Parathyroid adenoma (tissue), 2 donors: Measurements from ENCODE around the gene MDM2.

Source experiments
- H2AFZ ChIP-seq: fragments of 300-600 bp; sonication (generic); one replicate; pipeline ENCODE4 v1.7.0; 2017; ENCODE audit warnings: antibody characterized with exemption, mild to moderate bottlenecking
- H3K27ac ChIP-seq: fragments of 300-600 bp; sonication (generic); one replicate; pipeline ENCODE4 v1.7.0; 2017
- H3K27me3 ChIP-seq: fragments of 300-600 bp; sonication (generic); one replicate; pipeline ENCODE4 v1.7.0; 2017; ENCODE audit warnings: low read length; ENCODE audit not compliant: control insufficient read depth, insufficient read depth
- H3K36me3 ChIP-seq: fragments of 300-600 bp; sonication (generic); one replicate; pipeline ENCODE4 v1.7.0; 2017; ENCODE audit warnings: low read length; ENCODE audit not compliant: control insufficient read depth, insufficient read depth
- H3K4me1 ChIP-seq: fragments of 300-600 bp; sonication (generic); one replicate; pipeline ENCODE4 v1.7.0; 2017; ENCODE audit warnings: control low read depth
- H3K4me2 ChIP-seq: fragments of 300-600 bp; sonication (generic); one replicate; pipeline ENCODE4 v1.7.0; 2017; ENCODE audit warnings: low read length
- H3K4me3 ChIP-seq: fragments of 300-600 bp; sonication (generic); one replicate; pipeline ENCODE4 v1.7.0; 2017; ENCODE audit warnings: low read depth, low read length
- H3K79me2 ChIP-seq: fragments of 300-600 bp; sonication (generic); one replicate; pipeline ENCODE4 v1.7.0; 2017; ENCODE audit warnings: control low read depth
- H3K9ac ChIP-seq: fragments of 300-600 bp; sonication (generic); one replicate; pipeline ENCODE4 v1.7.0; 2017; ENCODE audit warnings: mild to moderate bottlenecking
- H3K9me3 ChIP-seq: fragments of 300-600 bp; sonication (generic); one replicate; pipeline ENCODE4 v1.7.0; 2017; ENCODE audit warnings: low read length; ENCODE audit not compliant: control insufficient read depth
- TF ChIP-seq, protein P1 (sequence below): fragments of 300-600 bp; sonication (generic); IDR thresholded peaks from one replicate; pipeline ENCODE4 v1.7.0; 2017; ENCODE audit warnings: antibody characterized with exemption, mild to moderate bottlenecking
- donor health status: primary hyperparathyroidism.

Gene MDM2

DNA sequence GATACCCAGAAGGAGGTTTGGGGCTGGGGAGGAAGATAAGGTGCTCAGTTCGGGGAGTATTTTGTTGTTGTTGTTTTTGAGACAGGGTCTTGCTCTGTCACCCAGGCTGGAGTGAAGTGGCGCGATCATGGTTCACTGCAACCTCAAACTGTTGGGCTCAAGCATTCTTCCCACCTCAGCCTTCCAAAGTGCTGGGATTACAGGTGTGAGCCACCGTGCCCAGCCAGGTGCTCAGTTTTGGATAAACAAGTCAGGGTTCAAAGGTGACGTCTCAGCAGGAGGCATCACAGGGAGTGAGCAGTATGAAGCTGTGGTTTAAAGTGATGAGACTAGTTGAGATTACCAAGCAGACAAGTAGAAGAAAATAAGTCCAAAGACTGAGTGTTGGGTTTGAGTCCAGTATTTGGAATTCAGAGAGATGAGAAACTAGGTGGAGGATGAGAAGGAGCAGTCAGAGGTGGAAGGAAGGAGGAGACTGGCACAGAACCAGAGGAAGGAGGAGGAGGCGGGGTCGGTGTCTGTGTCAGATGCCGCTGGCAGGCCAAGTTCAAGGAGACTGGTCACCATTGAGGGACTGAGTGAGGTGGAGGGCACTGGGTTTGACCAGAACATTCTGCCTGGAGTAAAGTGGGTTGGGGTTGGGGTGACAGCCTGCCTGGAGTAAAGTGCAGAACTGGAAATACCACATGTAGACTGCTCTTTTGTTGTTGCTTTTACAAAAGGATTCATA is 45.9 kb upstream of the MDM2 start:
- Histone ChIP-seq H2AFZ (no peak overlapping the region), H3K36me3 (no peaks in the 10 kb centered on the region), H3K79me2 (no peaks in the 10 kb centered on the region), H3K9me3 (no peaks in the 10 kb centered on the region), H3K9ac (no peak overlapping the region), H3K27me3 (no peaks in the 10 kb centered on the region), H3K4me1 (no peaks in the 10 kb centered on the region), H3K4me3 (no peak overlapping the region), H3K27ac (no peak overlapping the region), H3K4me2 (no peak overlapping the region)
- TF ChIP-seq, protein P1, sequence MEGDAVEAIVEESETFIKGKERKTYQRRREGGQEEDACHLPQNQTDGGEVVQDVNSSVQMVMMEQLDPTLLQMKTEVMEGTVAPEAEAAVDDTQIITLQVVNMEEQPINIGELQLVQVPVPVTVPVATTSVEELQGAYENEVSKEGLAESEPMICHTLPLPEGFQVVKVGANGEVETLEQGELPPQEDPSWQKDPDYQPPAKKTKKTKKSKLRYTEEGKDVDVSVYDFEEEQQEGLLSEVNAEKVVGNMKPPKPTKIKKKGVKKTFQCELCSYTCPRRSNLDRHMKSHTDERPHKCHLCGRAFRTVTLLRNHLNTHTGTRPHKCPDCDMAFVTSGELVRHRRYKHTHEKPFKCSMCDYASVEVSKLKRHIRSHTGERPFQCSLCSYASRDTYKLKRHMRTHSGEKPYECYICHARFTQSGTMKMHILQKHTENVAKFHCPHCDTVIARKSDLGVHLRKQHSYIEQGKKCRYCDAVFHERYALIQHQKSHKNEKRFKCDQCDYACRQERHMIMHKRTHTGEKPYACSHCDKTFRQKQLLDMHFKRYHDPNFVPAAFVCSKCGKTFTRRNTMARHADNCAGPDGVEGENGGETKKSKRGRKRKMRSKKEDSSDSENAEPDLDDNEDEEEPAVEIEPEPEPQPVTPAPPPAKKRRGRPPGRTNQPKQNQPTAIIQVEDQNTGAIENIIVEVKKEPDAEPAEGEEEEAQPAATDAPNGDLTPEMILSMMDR: no peak

DNA sequence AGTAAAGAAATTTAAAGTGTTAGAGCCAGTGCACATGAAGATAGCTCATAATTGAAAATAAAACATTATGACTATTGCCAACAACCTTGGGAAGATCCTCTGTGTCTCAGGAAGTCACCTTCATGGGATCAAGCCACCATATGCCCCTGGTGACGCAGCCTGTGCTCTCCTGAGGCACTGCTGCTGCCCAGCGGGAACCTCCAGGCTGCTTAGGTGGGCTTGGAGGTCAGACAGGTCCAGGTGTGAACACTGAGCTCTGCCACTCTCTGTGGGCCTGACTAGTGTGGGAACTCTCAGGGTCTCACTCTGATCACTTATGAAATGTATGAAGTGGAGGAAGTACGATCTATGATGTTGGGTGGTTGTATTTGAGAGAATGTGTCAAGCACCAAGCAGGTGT is 45.3 kb upstream of the MDM2 start:
- no peaks in the 10 kb centered on the region for H3K36me3 ChIP-seq
- H3K4me1 ChIP-seq: no peaks in the 10 kb centered on the region
- H3K4me2 ChIP-seq: no peak overlapping the region

DNA sequence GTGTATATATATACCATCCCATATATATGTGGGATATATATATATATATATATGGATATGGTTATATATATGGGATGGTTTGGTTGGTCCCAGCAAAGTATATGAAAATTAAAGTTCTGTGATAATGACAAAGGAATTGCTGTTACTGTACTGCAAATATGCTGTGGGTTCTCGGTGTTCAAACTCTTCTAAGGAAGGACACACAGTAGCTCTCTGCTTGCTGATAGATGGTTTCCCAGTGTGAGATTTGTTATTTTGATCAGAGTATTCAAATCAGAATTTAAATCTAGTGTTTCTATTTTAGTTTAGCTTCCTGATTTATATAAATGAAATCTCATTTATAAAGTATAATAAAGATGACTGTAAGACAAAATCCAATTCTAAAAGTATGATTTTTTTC is 42.3 kb upstream of the MDM2 start:
- H3K9me3 ChIP-seq: no peaks in the 10 kb centered on the region
- H3K27me3 ChIP-seq: no peaks in the 10 kb centered on the region
- H3K36me3 ChIP-seq: no peaks in the 10 kb centered on the region
- no peaks in the 10 kb centered on the region for H3K79me2 ChIP-seq
- H3K27ac ChIP-seq: no peak overlapping the region
- no peak overlapping the region for H3K4me2 ChIP-seq
- H3K9ac ChIP-seq: no peak overlapping the region
- no peak overlapping the region for H3K4me3 ChIP-seq
- TF ChIP-seq, protein P1: no peak
- no peaks in the 10 kb centered on the region for H3K4me1 ChIP-seq
- H2AFZ ChIP-seq: no peak overlapping the region

More for the DNA sequence above, 45.3 kb upstream of the MDM2 start:
- Histone ChIP-seq H3K9ac (no peak overlapping the region), H3K27ac (no peak overlapping the region), H3K27me3 (no peaks in the 10 kb centered on the region), H3K9me3 (no peaks in the 10 kb centered on the region), H3K79me2 (no peaks in the 10 kb centered on the region), H3K4me3 (no peak overlapping the region), H2AFZ (no peak overlapping the region)
- TF ChIP-seq, protein P1: no peak

DNA sequence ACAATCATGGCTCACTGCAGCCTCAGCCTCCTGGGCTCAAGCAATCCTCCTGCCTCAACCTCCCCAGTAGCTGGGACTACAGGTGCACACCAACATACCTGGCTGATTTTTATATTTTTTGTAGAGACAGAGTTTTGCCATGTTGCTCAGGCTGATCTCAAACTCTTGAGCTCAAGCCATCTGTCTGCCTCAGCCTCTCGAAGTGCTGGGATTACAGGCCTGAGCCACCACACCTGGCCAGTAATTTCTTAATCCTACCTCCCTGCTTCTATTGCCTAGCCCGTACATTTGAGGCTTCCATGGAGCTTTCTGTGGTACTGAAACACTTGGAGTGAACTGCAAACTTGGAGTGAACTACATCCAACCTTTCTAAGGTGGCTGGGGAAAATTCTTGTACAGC is 41.3 kb upstream of the MDM2 start:
- no peak overlapping the region for H2AFZ ChIP-seq
- H3K9ac ChIP-seq: no peak overlapping the region
- TF ChIP-seq, protein P1: no peak
- no peaks in the 10 kb centered on the region for H3K9me3 ChIP-seq
- H3K4me1 ChIP-seq: no peaks in the 10 kb centered on the region
- no peaks in the 10 kb centered on the region for H3K36me3 ChIP-seq
- no peaks in the 10 kb centered on the region for H3K79me2 ChIP-seq
- H3K27me3 ChIP-seq: no peaks in the 10 kb centered on the region
- no peak overlapping the region for H3K4me2 ChIP-seq
- H3K4me3 ChIP-seq: no peak overlapping the region
- no peak overlapping the region for H3K27ac ChIP-seq

DNA sequence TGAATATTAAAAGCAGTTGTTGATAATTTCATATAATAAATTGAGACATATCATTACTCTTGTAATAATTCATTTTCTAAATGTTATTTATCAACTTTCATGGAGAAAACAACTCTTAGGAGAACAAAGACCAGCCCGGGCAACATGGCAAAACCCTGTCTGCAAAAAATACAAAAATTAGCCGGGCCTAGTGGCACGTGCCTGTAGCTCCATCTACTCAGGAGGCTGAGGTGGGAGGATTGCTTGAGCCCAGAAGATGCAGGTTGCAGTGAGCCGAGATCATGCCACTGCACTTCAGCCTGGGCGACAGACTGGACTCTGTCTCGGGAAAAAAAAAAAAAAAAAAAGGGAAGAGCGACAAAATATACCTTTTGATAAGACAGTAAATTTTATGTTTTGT is 40.8 kb upstream of the MDM2 start:
- Histone ChIP-seq H3K79me2 (no peaks in the 10 kb centered on the region), H3K9me3 (no peaks in the 10 kb centered on the region), H3K36me3 (no peaks in the 10 kb centered on the region), H3K9ac (no peak overlapping the region), H2AFZ (no peak overlapping the region), H3K4me1 (no peaks in the 10 kb centered on the region), H3K27me3 (no peaks in the 10 kb centered on the region), H3K4me3 (no peak overlapping the region), H3K4me2 (no peak overlapping the region), H3K27ac (no peak overlapping the region)
- TF ChIP-seq, protein P1: no peak
